ENCODE results near the gene MIER3. TPM values are rescaled to one million over a fixed set of nuclear protein-coding genes. Genes with fewer than 3 reads are reported as not detected.
"Not testable (repeated sequence)": the region's sequence is repeated elsewhere in the genome, so short reads cannot be mapped to it uniquely, and the experiment has no call there.

The MIER3 gene
- total RNA-seq, 1 experiment from 2014 or later: 41.4 TPM

DNA sequence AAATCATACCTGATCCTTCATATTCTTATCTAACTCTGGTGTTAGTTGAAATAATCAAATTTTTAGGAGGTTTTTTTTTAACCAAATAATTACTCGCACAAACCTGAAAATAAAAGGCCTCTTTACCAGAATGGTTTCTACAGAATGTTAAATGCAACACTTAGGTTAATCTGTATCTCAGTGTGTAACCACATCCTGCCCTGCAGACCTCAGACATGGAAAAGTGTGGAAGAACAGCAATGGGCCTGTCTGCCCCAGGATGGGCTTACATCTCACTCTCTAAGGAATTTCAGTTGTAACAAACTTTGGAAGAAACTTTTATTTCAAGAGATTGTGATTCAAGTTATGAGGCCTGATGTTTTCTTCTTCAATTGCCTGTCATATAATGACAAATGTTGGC, 32.5 kb upstream of the MIER3 start:
- no peak overlapping the region for H2AFZ ChIP-seq (ENCODE audit: low read length)
- H4K20me1 ChIP-seq (ENCODE audit: insufficient read depth, low read depth, low read length): no peaks in the 10 kb centered on the region
- H3K9ac ChIP-seq (ENCODE audit: low read length): no peak overlapping the region
- no peaks in the 10 kb centered on the region for H3K36me3 ChIP-seq (ENCODE audit: insufficient read depth, low read length)
- no peak overlapping the region for H3K27ac ChIP-seq (ENCODE audit: low read length)
- H3K27me3 ChIP-seq (ENCODE audit: low read length): no peaks in the 10 kb centered on the region
- H3K79me2 ChIP-seq (ENCODE audit: low read length): no peaks in the 10 kb centered on the region
- no peak for DNase-seq
- no peaks in the 10 kb centered on the region for H3K9me2 ChIP-seq (replicated peaks; ENCODE audit: insufficient read depth, low read length)
- no peak overlapping the region for H3K4me3 ChIP-seq (ENCODE audit: low read length)
- peaks cover 25% of the 10 kb centered on the region for H3K4me1 ChIP-seq (ENCODE audit: low read length)
- H3K9me3 ChIP-seq (ENCODE audit: low read length): no peaks in the 10 kb centered on the region
- H3K4me2 ChIP-seq (ENCODE audit: low read depth, low read length, poor library complexity, severe bottlenecking): no peak overlapping the region

DNA sequence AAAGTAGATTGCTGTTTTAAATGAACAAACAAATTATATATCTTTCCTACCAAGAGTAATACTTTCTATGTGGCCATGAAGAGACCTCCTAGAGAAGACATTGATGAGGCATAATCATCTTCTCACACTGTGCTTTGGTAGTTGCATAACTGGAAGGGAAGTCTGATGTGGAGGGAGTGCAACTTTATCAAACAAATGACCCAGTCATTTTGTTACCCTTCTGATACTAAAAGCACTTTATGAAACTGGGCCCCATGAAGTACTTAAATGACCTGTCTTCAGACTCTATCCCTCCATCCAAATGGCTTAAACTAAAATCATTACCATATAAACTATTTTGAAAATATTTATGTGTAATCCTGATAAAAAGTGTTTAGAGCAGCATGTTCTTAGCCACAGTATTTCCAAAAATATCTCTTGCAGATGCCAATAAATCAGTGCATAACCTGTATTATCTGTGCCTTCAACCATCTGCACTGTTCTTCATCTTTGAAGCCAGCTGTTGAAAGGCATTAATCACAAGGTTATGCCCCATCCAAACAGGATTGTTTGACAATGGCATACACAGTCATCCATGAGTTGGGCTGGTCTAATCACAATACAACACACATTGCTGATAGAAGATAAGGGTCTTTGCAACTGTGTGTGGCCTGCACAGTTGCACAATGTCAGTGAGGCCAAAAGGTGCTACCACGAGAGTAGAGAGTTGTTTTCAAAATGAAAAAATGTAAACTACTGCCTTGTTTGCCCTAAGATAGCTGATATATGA, 31.9 kb upstream of the MIER3 start:
- no peaks in the 10 kb centered on the region for H3K9me2 ChIP-seq (replicated peaks; ENCODE audit: insufficient read depth, low read length)
- H3K27ac ChIP-seq (ENCODE audit: low read length): no peak overlapping the region
- no peaks in the 10 kb centered on the region for H3K36me3 ChIP-seq (ENCODE audit: insufficient read depth, low read length)
- no peak for DNase-seq
- H3K27me3 ChIP-seq (ENCODE audit: low read length): no peaks in the 10 kb centered on the region
- H3K4me3 ChIP-seq (ENCODE audit: low read length): no peak overlapping the region
- H4K20me1 ChIP-seq (ENCODE audit: insufficient read depth, low read depth, low read length): no peaks in the 10 kb centered on the region
- H3K9me3 ChIP-seq (ENCODE audit: low read length): no peaks in the 10 kb centered on the region
- H3K4me1 ChIP-seq (ENCODE audit: low read length): peaks cover 25% of the 10 kb centered on the region
- H3K9ac ChIP-seq (ENCODE audit: low read length): no peak overlapping the region
- H2AFZ ChIP-seq (ENCODE audit: low read length): no peak overlapping the region
- no peak overlapping the region for H3K4me2 ChIP-seq (ENCODE audit: low read depth, low read length, poor library complexity, severe bottlenecking)
- H3K79me2 ChIP-seq (ENCODE audit: low read length): no peaks in the 10 kb centered on the region

DNA sequence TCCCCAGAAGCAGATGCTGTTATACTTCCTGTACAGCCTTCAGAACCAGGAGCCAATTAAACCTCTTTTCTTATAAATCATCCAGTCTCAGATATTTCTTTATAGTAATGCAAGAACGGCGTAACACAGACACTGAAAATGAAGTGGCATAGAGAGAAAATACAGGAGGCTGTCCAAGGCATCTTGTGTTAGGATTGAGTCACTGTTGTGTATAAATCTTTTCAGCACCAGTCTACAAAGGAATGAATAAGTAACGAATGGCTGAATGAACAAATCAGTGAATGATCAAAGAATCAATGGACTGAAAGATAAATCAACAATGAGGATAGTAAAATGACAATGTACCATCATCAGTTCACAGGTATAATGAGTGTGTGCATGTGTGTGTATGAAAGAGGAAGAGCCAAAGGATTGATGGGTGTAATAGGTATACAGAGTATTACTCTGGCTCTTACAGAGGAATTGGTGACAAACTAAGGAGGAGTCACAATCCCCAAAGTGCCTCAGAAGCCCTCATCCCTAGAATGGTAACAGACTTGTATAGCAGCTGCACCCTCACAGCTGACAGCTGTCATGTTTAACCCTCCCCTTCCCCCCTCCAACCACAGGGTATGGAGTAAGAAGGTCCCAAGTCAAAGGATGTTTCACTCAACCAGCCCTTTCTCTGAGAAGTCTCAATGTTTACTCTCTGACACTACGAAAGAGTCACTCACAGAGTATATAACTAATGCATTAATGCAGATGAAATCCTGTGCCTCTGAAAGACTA, 29.8 kb upstream of the MIER3 start:
- no peaks in the 10 kb centered on the region for H4K20me1 ChIP-seq (ENCODE audit: insufficient read depth, low read depth, low read length)
- H3K4me1 ChIP-seq (ENCODE audit: low read length): peaks cover 15% of the 10 kb centered on the region
- no peaks in the 10 kb centered on the region for H3K9me3 ChIP-seq (ENCODE audit: low read length)
- H3K36me3 ChIP-seq (ENCODE audit: insufficient read depth, low read length): no peaks in the 10 kb centered on the region
- H3K9me2 ChIP-seq (replicated peaks; ENCODE audit: insufficient read depth, low read length): no peaks in the 10 kb centered on the region
- no peak overlapping the region for H3K4me3 ChIP-seq (ENCODE audit: low read length)
- no peak overlapping the region for H3K4me2 ChIP-seq (ENCODE audit: low read depth, low read length, poor library complexity, severe bottlenecking)
- no peak overlapping the region for H3K27ac ChIP-seq (ENCODE audit: low read length)
- no peaks in the 10 kb centered on the region for H3K27me3 ChIP-seq (ENCODE audit: low read length)
- H3K9ac ChIP-seq (ENCODE audit: low read length): no peak overlapping the region
- no peak for DNase-seq
- H3K79me2 ChIP-seq (ENCODE audit: low read length): no peaks in the 10 kb centered on the region
- H2AFZ ChIP-seq (ENCODE audit: low read length): no peak overlapping the region

DNA sequence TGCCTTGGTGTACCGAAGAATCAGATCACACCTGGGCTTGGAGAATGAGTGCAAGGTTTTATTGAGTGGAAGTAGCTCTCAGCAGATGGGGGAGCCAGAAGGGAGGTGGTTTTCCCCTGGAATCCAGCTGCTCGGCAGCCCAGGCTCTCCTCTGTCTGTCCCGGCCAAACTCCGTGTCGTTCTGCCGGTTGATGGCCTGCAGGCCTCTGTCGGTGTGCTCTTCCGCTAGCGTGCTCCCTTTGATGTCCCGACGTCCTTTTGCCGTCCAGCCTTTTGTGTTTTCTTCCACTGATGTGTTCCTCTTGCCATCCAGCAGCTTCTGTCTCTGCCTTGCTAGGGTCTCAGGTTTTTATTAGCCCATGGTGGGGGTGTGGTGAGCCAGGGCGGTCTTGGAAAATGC, 28.0 kb upstream of the MIER3 start:
- Histone ChIP-seq H3K79me2 (ENCODE audit: low read length) (no peaks in the 10 kb centered on the region), H3K9ac (ENCODE audit: low read length) (no peak overlapping the region), H3K9me2 (replicated peaks; ENCODE audit: insufficient read depth, low read length) (no peaks in the 10 kb centered on the region), H3K4me2 (ENCODE audit: low read depth, low read length, poor library complexity, severe bottlenecking) (no peak overlapping the region), H3K36me3 (ENCODE audit: insufficient read depth, low read length) (no peaks in the 10 kb centered on the region), H3K9me3 (ENCODE audit: low read length) (no peaks in the 10 kb centered on the region), H4K20me1 (ENCODE audit: insufficient read depth, low read depth, low read length) (no peaks in the 10 kb centered on the region), H3K4me1 (ENCODE audit: low read length) (no peaks in the 10 kb centered on the region), H3K4me3 (ENCODE audit: low read length) (no peak overlapping the region), H2AFZ (ENCODE audit: low read length) (no peak overlapping the region), H3K27me3 (ENCODE audit: low read length) (no peaks in the 10 kb centered on the region), H3K27ac (ENCODE audit: low read length) (no peak overlapping the region)
- DNase-seq: no peak

DNA sequence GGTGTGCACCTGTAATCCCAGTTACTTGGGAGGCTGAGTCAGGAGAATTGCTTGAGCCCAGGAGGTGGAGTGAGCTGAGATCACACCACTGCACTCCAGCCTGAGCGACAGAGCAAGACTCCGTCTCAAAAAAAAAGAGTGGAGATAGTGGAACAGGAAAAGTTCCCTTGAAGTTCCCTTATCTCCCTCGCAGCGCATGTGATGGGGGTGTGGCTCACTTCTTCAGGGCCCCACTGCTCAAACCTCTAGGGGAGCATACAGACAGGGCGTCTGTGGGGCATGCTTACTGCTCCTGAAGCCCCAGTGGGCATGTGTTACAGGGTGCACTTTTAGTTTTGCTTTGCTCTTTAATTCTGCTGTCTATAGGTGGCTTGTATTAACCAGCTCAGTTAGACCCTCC, 27.6 kb upstream of the MIER3 start:
- H3K9me3 ChIP-seq (ENCODE audit: low read length); H3K36me3 ChIP-seq (ENCODE audit: insufficient read depth, low read length); H3K27me3 ChIP-seq (ENCODE audit: low read length); H3K9me2 ChIP-seq (replicated peaks; ENCODE audit: insufficient read depth, low read length); H4K20me1 ChIP-seq (ENCODE audit: insufficient read depth, low read depth, low read length); H3K4me2 ChIP-seq (ENCODE audit: low read depth, low read length, poor library complexity, severe bottlenecking); H3K79me2 ChIP-seq (ENCODE audit: low read length); H3K4me1 ChIP-seq (ENCODE audit: low read length); DNase-seq; H3K4me3 ChIP-seq (ENCODE audit: low read length); H3K27ac ChIP-seq (ENCODE audit: low read length); H2AFZ ChIP-seq (ENCODE audit: low read length); H3K9ac ChIP-seq (ENCODE audit: low read length): not testable (repeated sequence)

DNA sequence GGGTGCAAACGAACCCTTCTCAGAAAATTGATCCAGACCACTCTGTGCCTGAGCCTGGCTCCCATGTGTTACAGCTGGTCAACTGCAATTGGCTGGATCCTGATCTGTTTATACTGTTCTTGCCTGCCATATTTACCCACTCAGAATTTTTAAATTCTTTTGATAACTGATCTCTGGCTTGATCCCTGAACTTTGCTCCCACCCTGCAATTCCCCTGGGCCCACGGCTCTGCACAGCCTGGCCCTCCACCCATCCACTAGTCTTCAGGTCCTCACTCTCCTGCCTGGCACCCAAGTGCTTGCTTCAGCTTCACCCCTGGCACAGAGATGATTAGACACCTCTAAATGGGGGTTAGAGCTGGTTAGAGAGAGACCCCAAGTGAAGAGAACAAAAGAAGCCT, 25.9 kb upstream of the MIER3 start:
- no peaks in the 10 kb centered on the region for H3K27me3 ChIP-seq (ENCODE audit: low read length)
- H3K79me2 ChIP-seq (ENCODE audit: low read length): no peaks in the 10 kb centered on the region
- H4K20me1 ChIP-seq (ENCODE audit: insufficient read depth, low read depth, low read length): no peaks in the 10 kb centered on the region
- no peaks in the 10 kb centered on the region for H3K36me3 ChIP-seq (ENCODE audit: insufficient read depth, low read length)
- H3K4me1 ChIP-seq (ENCODE audit: low read length): no peaks in the 10 kb centered on the region
- H2AFZ ChIP-seq (ENCODE audit: low read length): no peak overlapping the region
- no peak overlapping the region for H3K27ac ChIP-seq (ENCODE audit: low read length)
- no peak overlapping the region for H3K4me2 ChIP-seq (ENCODE audit: low read depth, low read length, poor library complexity, severe bottlenecking)
- DNase-seq: no peak
- no peak overlapping the region for H3K9ac ChIP-seq (ENCODE audit: low read length)
- H3K9me2 ChIP-seq (replicated peaks; ENCODE audit: insufficient read depth, low read length): no peaks in the 10 kb centered on the region
- no peaks in the 10 kb centered on the region for H3K9me3 ChIP-seq (ENCODE audit: low read length)
- no peak overlapping the region for H3K4me3 ChIP-seq (ENCODE audit: low read length)

DNA sequence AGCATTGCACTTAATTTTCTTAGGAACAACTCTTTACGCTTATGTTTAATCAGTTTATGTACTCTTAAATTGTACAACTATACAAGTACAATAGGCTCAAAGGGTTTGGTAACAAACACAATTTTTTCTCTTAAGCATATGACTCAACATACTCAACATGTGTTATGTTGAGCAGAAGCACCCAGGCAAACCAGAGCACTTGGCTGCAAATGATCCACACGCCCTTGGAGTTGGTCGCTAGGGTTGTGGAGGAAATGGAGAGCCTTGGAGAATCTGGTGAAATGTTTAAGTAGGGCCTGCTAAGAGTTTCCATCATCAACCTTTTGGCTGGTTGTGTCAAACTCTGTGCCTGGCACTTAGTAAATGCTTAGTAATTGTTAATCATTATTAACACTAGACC, 25.1 kb upstream of the MIER3 start:
- H3K27me3 ChIP-seq (ENCODE audit: low read length): no peaks in the 10 kb centered on the region
- H3K79me2 ChIP-seq (ENCODE audit: low read length): no peaks in the 10 kb centered on the region
- H3K4me3 ChIP-seq (ENCODE audit: low read length): no peak overlapping the region
- no peak overlapping the region for H3K4me2 ChIP-seq (ENCODE audit: low read depth, low read length, poor library complexity, severe bottlenecking)
- no peak overlapping the region for H2AFZ ChIP-seq (ENCODE audit: low read length)
- H3K27ac ChIP-seq (ENCODE audit: low read length): no peak overlapping the region
- no peaks in the 10 kb centered on the region for H3K36me3 ChIP-seq (ENCODE audit: insufficient read depth, low read length)
- H3K9ac ChIP-seq (ENCODE audit: low read length): no peak overlapping the region
- DNase-seq: no peak
- no peaks in the 10 kb centered on the region for H3K9me3 ChIP-seq (ENCODE audit: low read length)
- H3K9me2 ChIP-seq (replicated peaks; ENCODE audit: insufficient read depth, low read length): no peaks in the 10 kb centered on the region
- H3K4me1 ChIP-seq (ENCODE audit: low read length): no peaks in the 10 kb centered on the region
- H4K20me1 ChIP-seq (ENCODE audit: insufficient read depth, low read depth, low read length): no peaks in the 10 kb centered on the region

DNA sequence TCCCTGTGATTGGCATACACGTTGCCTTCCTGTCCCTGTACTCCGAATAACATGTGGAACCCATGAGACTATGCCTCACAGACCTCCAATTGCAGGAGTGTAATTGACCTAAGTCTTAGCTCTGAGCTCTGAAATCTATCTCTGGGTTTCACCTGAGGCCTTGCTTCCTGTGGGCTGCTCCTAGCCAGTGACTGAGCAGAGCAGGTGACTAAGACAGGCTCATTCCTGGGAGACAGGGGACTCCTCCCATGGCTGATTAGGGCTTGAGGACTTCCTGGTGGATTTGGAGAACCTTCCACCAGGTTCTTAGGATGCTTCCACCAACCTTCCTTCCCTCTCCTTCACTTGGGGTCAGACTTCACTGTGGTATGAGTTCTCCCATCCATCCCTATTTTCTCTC, 22.3 kb upstream of the MIER3 start:
- Histone ChIP-seq H2AFZ (ENCODE audit: low read length) (no peak overlapping the region), H3K4me3 (ENCODE audit: low read length) (no peak overlapping the region), H3K27me3 (ENCODE audit: low read length) (no peaks in the 10 kb centered on the region), H3K4me2 (ENCODE audit: low read depth, low read length, poor library complexity, severe bottlenecking) (no peak overlapping the region), H3K9ac (ENCODE audit: low read length) (no peak overlapping the region), H3K27ac (ENCODE audit: low read length) (no peak overlapping the region), H3K9me2 (replicated peaks; ENCODE audit: insufficient read depth, low read length) (no peaks in the 10 kb centered on the region), H3K9me3 (ENCODE audit: low read length) (no peaks in the 10 kb centered on the region), H4K20me1 (ENCODE audit: insufficient read depth, low read depth, low read length) (no peaks in the 10 kb centered on the region), H3K4me1 (ENCODE audit: low read length) (no peaks in the 10 kb centered on the region), H3K36me3 (ENCODE audit: insufficient read depth, low read length) (no peaks in the 10 kb centered on the region), H3K79me2 (ENCODE audit: low read length) (no peaks in the 10 kb centered on the region)
- no peak for DNase-seq
